H9 (cell line): ENCODE results near the gene ARHGEF1. TPM values are rescaled to one million over a fixed set of nuclear protein-coding genes. Genes with fewer than 3 reads are reported as not detected.

Source experiments
- DNase-seq: peaks from one replicate; pipeline ENCODE4 v3.0.0-alpha.2; 2017
- H2AFZ ChIP-seq: one replicate; pipeline ENCODE4 v1.6.1; 2013; ENCODE audit warnings: mild to moderate bottlenecking, low read length, control low read depth, moderate library complexity
- H2AK5ac ChIP-seq: 2 replicates; pipeline ENCODE4 v1.6.1; 2013; ENCODE audit warnings: low read length, control low read depth, mixed read lengths; ENCODE audit not compliant: insufficient read length
- H2BK120ac ChIP-seq: one replicate; pipeline ENCODE4 v1.6.1; 2013; ENCODE audit warnings: low read depth, mild to moderate bottlenecking, low read length, control low read depth, inconsistent platforms; ENCODE audit not compliant: poor library complexity, severe bottlenecking
- H2BK12ac ChIP-seq: 2 replicates; pipeline ENCODE4 v1.6.1; 2013; ENCODE audit warnings: low read length, control low read depth, mixed read lengths, low read depth; ENCODE audit not compliant: insufficient read length
- H2BK15ac ChIP-seq: 2 replicates; pipeline ENCODE4 v1.6.1; 2013; ENCODE audit warnings: low read depth, low read length, control low read depth
- H2BK20ac ChIP-seq: one replicate; pipeline ENCODE4 v1.6.1; 2013; ENCODE audit warnings: low read depth, mild to moderate bottlenecking, low read length, control low read depth, inconsistent platforms; ENCODE audit not compliant: poor library complexity, severe bottlenecking
- H2BK5ac ChIP-seq: 2 replicates; pipeline ENCODE4 v1.6.1; 2013; ENCODE audit warnings: low read length, control low read depth, mixed read lengths; ENCODE audit not compliant: insufficient read length
- H3K14ac ChIP-seq: 2 replicates; pipeline ENCODE4 v1.6.1; 2013; ENCODE audit warnings: low read length, control low read depth; ENCODE audit not compliant: insufficient read depth
- H3K18ac ChIP-seq: 2 replicates; pipeline ENCODE4 v1.6.1; 2013; ENCODE audit warnings: low read depth, mild to moderate bottlenecking, mixed read lengths, low read length, control low read depth; ENCODE audit not compliant: insufficient read length
- H3K23ac ChIP-seq: 2 replicates; pipeline ENCODE4 v1.6.1; 2013; ENCODE audit warnings: low read length, control low read depth, mixed read lengths, low read depth; ENCODE audit not compliant: insufficient read length
- H3K23me2 ChIP-seq: 2 replicates; pipeline ENCODE4 v1.6.1; 2013; ENCODE audit warnings: low read depth, mild to moderate bottlenecking, mixed read lengths, low read length, control low read depth; ENCODE audit not compliant: insufficient read length, poor library complexity, severe bottlenecking
- H3K27ac ChIP-seq: 2 replicates; pipeline ENCODE4 v1.5.1; 2013; ENCODE audit warnings: low read length, control low read depth, mixed read lengths, low read depth; ENCODE audit not compliant: insufficient read length
- H3K27me3 ChIP-seq: 2 replicates; pipeline ENCODE4 v1.6.1; 2013; ENCODE audit warnings: low read length, control low read depth, inconsistent platforms; ENCODE audit not compliant: insufficient read depth
- H3K4ac ChIP-seq: 2 replicates; pipeline ENCODE4 v1.6.1; 2013; ENCODE audit warnings: low read depth, mild to moderate bottlenecking, control low read depth, inconsistent platforms, low read length, moderate library complexity
- H3K4me1 ChIP-seq: 2 replicates; pipeline ENCODE4 v1.6.1; 2013; ENCODE audit warnings: low read length, control low read depth, inconsistent platforms; ENCODE audit not compliant: insufficient read depth
- H3K4me2 ChIP-seq: 2 replicates; pipeline ENCODE4 v1.6.1; 2013; ENCODE audit warnings: low read length, control low read depth, mixed read lengths; ENCODE audit not compliant: insufficient read length, insufficient read depth
- H3K56ac ChIP-seq: 2 replicates; pipeline ENCODE4 v1.6.1; 2013; ENCODE audit warnings: low read depth, mild to moderate bottlenecking, mixed read lengths, low read length, control low read depth; ENCODE audit not compliant: insufficient read length
- H3K79me1 ChIP-seq: 2 replicates; pipeline ENCODE4 v1.6.1; 2013; ENCODE audit warnings: low read depth, mild to moderate bottlenecking, moderate library complexity, low read length, control low read depth, inconsistent platforms; ENCODE audit not compliant: insufficient read depth, poor library complexity, severe bottlenecking
- H3K79me2 ChIP-seq: 2 replicates; pipeline ENCODE4 v1.6.1; 2013; ENCODE audit warnings: low read length, control low read depth, inconsistent platforms; ENCODE audit not compliant: insufficient read depth
- H3K9ac ChIP-seq: 2 replicates; pipeline ENCODE4 v1.6.1; 2013; ENCODE audit warnings: low read length, control low read depth, mixed read lengths; ENCODE audit not compliant: insufficient read length; ENCODE audit errors: extremely low read depth
- H3K9me3 ChIP-seq: one replicate; pipeline ENCODE4 v1.6.1; 2013; ENCODE audit warnings: low read depth, low read length, inconsistent platforms; ENCODE audit not compliant: control insufficient read depth
- H3T11ph ChIP-seq: one replicate; pipeline ENCODE4 v1.6.1; 2013; ENCODE audit warnings: mild to moderate bottlenecking, low read length, control low read depth, inconsistent platforms
- H4K20me1 ChIP-seq: one replicate; pipeline ENCODE4 v1.6.1; 2013; ENCODE audit not compliant: control insufficient read depth, insufficient read length, insufficient read depth
- H4K5ac ChIP-seq: 2 replicates; pipeline ENCODE4 v1.6.1; 2013; ENCODE audit warnings: low read depth, mild to moderate bottlenecking, mixed read lengths, low read length, control low read depth; ENCODE audit not compliant: insufficient read length
- H4K8ac ChIP-seq: replicated peaks from 2 replicates; pipeline ENCODE4 v1.6.1; 2013; ENCODE audit warnings: low read length, control low read depth, mixed read lengths, low read depth; ENCODE audit not compliant: insufficient read length
- H4K91ac ChIP-seq: 2 replicates; pipeline ENCODE4 v1.6.1; 2013; ENCODE audit warnings: low read depth, mild to moderate bottlenecking, moderate library complexity, mixed read lengths, low read length, control low read depth; ENCODE audit not compliant: insufficient read length
- H3K27ac Mint-ChIP-seq, 3 experiments: 2 replicates in 2 of 3; 3 replicates in 1 of 3; pipeline ENCODE4 v1.8.0; 2020 to 2021; ENCODE audit warnings: mixed read lengths in 3 of 3, mild to moderate bottlenecking in 1 of 3, moderate library complexity in 1 of 3
- H3K27me3 Mint-ChIP-seq: 2 replicates; pipeline ENCODE4 v1.8.0; 2021; ENCODE audit warnings: low read depth, mild to moderate bottlenecking, moderate library complexity, mixed read lengths
- H3K36me3 Mint-ChIP-seq, 3 experiments: 2 replicates in 2 of 3; 3 replicates in 1 of 3; pipeline ENCODE4 v1.8.0; 2020 to 2021; ENCODE audit warnings: low read depth in 3 of 3, mixed read lengths in 3 of 3; ENCODE audit not compliant: insufficient read depth in 1 of 3
- H3K4me1 Mint-ChIP-seq, 2 experiments: 2 replicates each; pipeline ENCODE4 v1.8.0; 2020; ENCODE audit warnings: mixed read lengths in 2 of 2
- H3K4me3 Mint-ChIP-seq, 2 experiments: 2 replicates in 1 of 2; 3 replicates in 1 of 2; pipeline ENCODE4 v1.8.0; 2020 to 2021; ENCODE audit warnings: mild to moderate bottlenecking in 2 of 2, mixed read lengths in 2 of 2, moderate library complexity in 1 of 2
- H3K9me3 Mint-ChIP-seq, 2 experiments: 2 replicates in 1 of 2; 3 replicates in 1 of 2; pipeline ENCODE4 v1.8.0; 2020; ENCODE audit warnings: mild to moderate bottlenecking in 2 of 2, mixed read lengths in 2 of 2, moderate library complexity in 1 of 2
- CTCF ChIP-seq: fragments of 200-600 bp; sonication (generic); conservative IDR thresholded peaks from 3 replicates; pipeline ENCODE4 v1.8.0; 2021; ENCODE audit warnings: antibody characterized with exemption, mild to moderate bottlenecking
- WGBS: extraction: QIAGEN DNeasy Blood & Tissue Kit; methylation state at CpG from one replicate; pipeline ENCODE4 v1.1.7; 2013; ENCODE audit warnings: missing lambda C conversion rate, low lambda C conversion rate, mixed read lengths; ENCODE audit not compliant: insufficient read length; ENCODE audit errors: extremely low coverage; 5-methylcytosine and 5-hydroxymethylcytosine counted together
- total RNA-seq: library from RNA; stranded (reverse); gene quantifications from 2 replicates; pipeline ENCODE4 v1.2.1, GENCODE V29; 2021

ARHGEF1 gene
- total RNA-seq, 1 experiment from 2014 or later: 50.3 TPM

GRCh38 chr19:41930926-41931592 is 48.1 kb downstream of the ARHGEF1 start:
- Histone ChIP-seq H3T11ph (no peak overlapping the region), H4K20me1 (no peaks in the 10 kb centered on the region), H3K4ac (no peak overlapping the region), H3K56ac (no peak overlapping the region), H2BK5ac (no peak overlapping the region), H2AFZ (no peak overlapping the region), H2BK120ac (no peak overlapping the region), H3K9ac (no peak overlapping the region), H3K23me2 (peaks cover 2% of the 10 kb centered on the region), H3K18ac (no peak overlapping the region), H3K79me2 (no peaks in the 10 kb centered on the region), H3K14ac (no peak overlapping the region), H3K23ac (no peak overlapping the region), H2BK20ac (no peak overlapping the region), H2BK15ac (no peak overlapping the region), H2BK12ac (no peak overlapping the region), H4K8ac (no peak overlapping the region), H3K4me2 (no peak overlapping the region), H3K27me3 (peaks cover 86% of the 10 kb centered on the region), H3K4me1 (peaks cover 5% of the 10 kb centered on the region; the same call in 1 of the 2 replicates), H4K91ac (no peak overlapping the region), H2AK5ac (no peak overlapping the region), H4K5ac (no peak overlapping the region), H3K9me3 (no peaks in the 10 kb centered on the region), H3K27ac (no peak overlapping the region), H3K79me1 (no peaks in the 10 kb centered on the region)
- peak; percentile 84 for DNase-seq
- WGBS: no CpG with 5 or more reads among the region's 17 CpGs
- H3K4me1 Mint-ChIP-seq: peaks cover 24 to 54% of the 10 kb centered on the region in 2 experiments
- H3K36me3 Mint-ChIP-seq: no peaks in the 10 kb centered on the region
- peak; percentile 85 for TF ChIP-seq CTCF
- H3K9me3 Mint-ChIP-seq: peaks cover 0 to 3% of the 10 kb centered on the region in 2 experiments; a peak in 3 of 5 replicates
- H3K27me3 Mint-ChIP-seq: no peaks in the 10 kb centered on the region; the same call in none of the 2 replicates
- H3K27ac Mint-ChIP-seq: no peak overlapping the region
- no peak overlapping the region; a peak in 1 of 5 replicates for H3K4me3 Mint-ChIP-seq
